HepG2 (cell line): ENCODE data around the gene STK4. TPM values are rescaled to one million over a fixed set of nuclear protein-coding genes. Genes with fewer than 3 reads are reported as not detected.

Experiments
- AGO1 ChIP-seq: fragments of 200-400 bp; formaldehyde crosslinking; IDR thresholded peaks from 2 replicates; pipeline ENCODE4 v1.6.1; 2017; ENCODE audit warnings: mild to moderate bottlenecking, low read depth, low read length, moderate library complexity; ENCODE audit not compliant: poor library complexity, severe bottlenecking
- BRF2 ChIP-seq: sonication (generic); formaldehyde crosslinking; IDR thresholded peaks from 2 replicates; pipeline ENCODE4 v1.8.1; 2022; ENCODE audit warnings: mild to moderate bottlenecking, missing genetic modification reagents
- FOSL2 ChIP-seq: sonication (generic); formaldehyde crosslinking; IDR thresholded peaks from 2 replicates; pipeline ENCODE4 v1.4.0; 2020; ENCODE audit warnings: missing genetic modification reagents
- HHEX ChIP-seq: IDR thresholded peaks from 2 replicates; pipeline ENCODE4 v1.6.1; 2016; ENCODE audit warnings: control low read depth
- HNF1A ChIP-seq, 2 experiments: sonication (generic) in 1 of 2; formaldehyde crosslinking in 1 of 2; IDR thresholded peaks; 2 replicates each; pipeline versions ENCODE4 v1.4.0 to v1.6.1; 2016 to 2020; ENCODE audit warnings: borderline replicate concordance in 1 of 2, low read depth in 1 of 2, mild to moderate bottlenecking in 1 of 2, missing genetic modification reagents in 1 of 2
- IRF2 ChIP-seq: IDR thresholded peaks from 2 replicates; pipeline ENCODE4 v1.6.1; 2018; ENCODE audit warnings: missing genetic modification reagents, missing compliant biosample characterization
- MNT ChIP-seq: fragments of 450-650 bp; IDR thresholded peaks from 2 replicates; pipeline ENCODE4 v1.6.1; 2016
- MXD4 ChIP-seq: IDR thresholded peaks from 2 replicates; pipeline ENCODE4 v1.6.1; 2016; ENCODE audit warnings: mild to moderate bottlenecking, missing biosample characterization, missing genetic modification reagents
- NFE2 ChIP-seq: sonication (generic); formaldehyde crosslinking; IDR thresholded peaks from 2 replicates; pipeline ENCODE4 v1.4.0; 2020; ENCODE audit warnings: missing genetic modification reagents
- NFKB2 ChIP-seq: sonication (generic); formaldehyde crosslinking; IDR thresholded peaks from 2 replicates; pipeline ENCODE4 v1.4.0; 2020; ENCODE audit warnings: missing genetic modification reagents, borderline replicate concordance
- NFYB ChIP-seq: sonication (generic); formaldehyde crosslinking; IDR thresholded peaks from 2 replicates; pipeline ENCODE4 v1.4.0; 2020; ENCODE audit warnings: missing genetic modification reagents
- NR0B2 ChIP-seq: sonication (generic); formaldehyde crosslinking; IDR thresholded peaks from 2 replicates; pipeline ENCODE4 v1.4.0; 2020; ENCODE audit warnings: mild to moderate bottlenecking, missing genetic modification reagents
- POLR2AphosphoS2 ChIP-seq: IDR thresholded peaks from 2 replicates; pipeline ENCODE4 v1.6.1; 2011; ENCODE audit warnings: low read depth, low read length, improper control_type of control experiment
- SALL2 ChIP-seq: sonication (generic); formaldehyde crosslinking; IDR thresholded peaks from 2 replicates; pipeline ENCODE4 v1.8.1; 2023; ENCODE audit warnings: mild to moderate bottlenecking, missing genetic modification reagents, inconsistent platforms
- SETDB1 ChIP-seq: sonication (generic); formaldehyde crosslinking; IDR thresholded peaks from 2 replicates; pipeline ENCODE4 v1.5.1; 2020; ENCODE audit warnings: missing genetic modification reagents, mild to moderate bottlenecking, borderline replicate concordance
- SRSF4 ChIP-seq: fragments of 200-400 bp; formaldehyde crosslinking; IDR thresholded peaks from one replicate; pipeline ENCODE4 v1.6.1; 2018; ENCODE audit warnings: mild to moderate bottlenecking, low read depth, low read length, moderate library complexity; ENCODE audit not compliant: poor library complexity, severe bottlenecking
- ZC3H13 ChIP-seq: sonication (generic); formaldehyde crosslinking; IDR thresholded peaks from 2 replicates; pipeline ENCODE4 v1.8.1; 2023; ENCODE audit warnings: mild to moderate bottlenecking, missing genetic modification reagents, moderate library complexity
- ZNF274 ChIP-seq: sonication (generic); formaldehyde crosslinking; IDR thresholded peaks from 2 replicates; pipeline ENCODE4 v1.5.1; 2020; ENCODE audit warnings: mild to moderate bottlenecking, missing genetic modification reagents
- ZNF639 ChIP-seq: conservative IDR thresholded peaks from 2 replicates; pipeline ENCODE4 v1.6.1; 2018; ENCODE audit warnings: missing genetic modification reagents
- ZNF713 ChIP-seq: sonication (generic); formaldehyde crosslinking; IDR thresholded peaks from 2 replicates; pipeline ENCODE4 v1.4.0; 2020; ENCODE audit warnings: mild to moderate bottlenecking, missing genetic modification reagents
- ZSCAN31 ChIP-seq: sonication (generic); formaldehyde crosslinking; IDR thresholded peaks from 2 replicates; pipeline ENCODE4 v1.5.0; 2020; ENCODE audit warnings: low read depth, mild to moderate bottlenecking, missing genetic modification reagents
- polyA plus RNA-seq, 8 experiments: library from polyadenylated mRNA; depleted of rRNA in 3 of 8; stranded (reverse) in 7 of 8; unstranded in 1 of 8; fragments of >200 nt; fragmentation: Illumina TruSeq in 4 of 8; extraction: Trizol in 4 of 8; gene quantifications; 2 replicates each; pipeline versions ENCODE4 v1.2.1 to v1.2.3, GENCODE V29; 2011 to 2016; ENCODE audit warnings: low read depth in 4 of 8, missing spikeins in 1 of 8, mixed read lengths in 1 of 8; ENCODE audit not compliant: insufficient read depth in 1 of 8
- total RNA-seq, 5 experiments: library from RNA; depleted of rRNA; stranded (reverse); fragments of >200 nt; fragmentation: Illumina TruSeq; extraction: Trizol; gene quantifications; 2 replicates each; pipeline ENCODE4 v1.2.3, GENCODE V29; 2016; ENCODE audit warnings: low read depth in 1 of 5

STK4 gene
- total and polyA plus RNA-seq, 2 of the 13 experiments (the other 11 are each of a cell fraction or from before 2014, with no cell fraction given), result 25.6 to 38.3 TPM

- no peak for TF ChIP-seq MNT
- TF ChIP-seq NFYB (CRISPR knock-in tag), result no peak
- no peak for TF ChIP-seq ZNF274 (CRISPR knock-in tag)
- TF ChIP-seq IRF2 (CRISPR knock-in tag), result peak; percentile 71; the same call in 1 of the 2 replicates
- TF ChIP-seq HHEX, result peak; percentile 43; the same call in 1 of the 2 replicates
- TF ChIP-seq NFE2 (CRISPR knock-in tag), result no peak
- TF ChIP-seq HNF1A (IDR thresholded peaks at IDR 0.05; ENCODE audit: low read depth), result no peak
- TF ChIP-seq HNF1A (CRISPR knock-in tag; IDR thresholded peaks at IDR 0.05; ENCODE audit: borderline replicate concordance), result peak; percentile 21; the same call in 1 of the 2 replicates
- TF ChIP-seq POLR2AphosphoS2, result no peak
- peak; percentile 58 for TF ChIP-seq FOSL2 (CRISPR knock-in tag)
- no peak for TF ChIP-seq ZNF713 (CRISPR knock-in tag)
- TF ChIP-seq ZNF639 (CRISPR knock-in tag), result no peak
- TF ChIP-seq SALL2, result no peak
- TF ChIP-seq AGO1, result no peak
- no peak for TF ChIP-seq ZC3H13 (CRISPR knock-in tag)
- no peak for TF ChIP-seq ZSCAN31 (CRISPR knock-in tag)
- no peak for TF ChIP-seq NFKB2
- TF ChIP-seq SETDB1 (CRISPR knock-in tag), result no peak
- TF ChIP-seq BRF2 (CRISPR knock-in tag), result no peak
- TF ChIP-seq SRSF4, result no peak
- TF ChIP-seq NR0B2, result no peak
- TF ChIP-seq MXD4 (CRISPR knock-in tag), result no peak; the same call in 1 of the 2 replicates
These were observed 111.2 kb downstream of the STK4 start (continued) for GRCh38 chr20:45077559-45077958.
